Esophagus muscularis mucosa (tissue), 4 donors: Measurements from ENCODE around the gene OPA3. TPM values are rescaled to one million over a fixed set of nuclear protein-coding genes. Genes with fewer than 3 reads are reported as not detected.

ENCODE experiments used
- DNase-seq: peaks from one replicate; pipeline ENCODE4 v3.0.0-alpha.2; 2017; ENCODE audit errors: extremely low spot score
- H3K27ac ChIP-seq, 4 donors: fragments of 200-600 bp; sonication (generic); replicated peaks in 1 of 4; 1 replicate in 3 of 4; 2 replicates in 1 of 4; pipeline ENCODE4 v1.5.1; 2016 to 2019; ENCODE audit warnings: mild to moderate bottlenecking in 1 of 4
- H3K27me3 ChIP-seq, 4 donors: fragments of 200-600 bp; sonication (generic); one replicate each; pipeline versions ENCODE4 v1.5.1 to v1.6.0; 2016 to 2019
- H3K36me3 ChIP-seq, 4 donors: fragments of 200-600 bp; sonication (generic); one replicate each; pipeline ENCODE4 v1.5.1; 2016 to 2019
- H3K4me1 ChIP-seq, 4 donors: fragments of 200-600 bp; sonication (generic); one replicate each; pipeline ENCODE4 v1.5.1; 2016 to 2019
- H3K4me3 ChIP-seq, 4 donors: fragments of 200-600 bp; sonication (generic); 1 replicate in 2 of 4; 2 replicates in 2 of 4; pipeline ENCODE4 v1.5.1; 2016 to 2019; ENCODE audit warnings: mild to moderate bottlenecking in 4 of 4, moderate library complexity in 1 of 4
- H3K9me3 ChIP-seq, 4 donors: fragments of 200-600 bp; sonication (generic); 1 replicate in 3 of 4; 2 replicates in 1 of 4; pipeline ENCODE4 v1.5.1; 2016 to 2019
- CTCF ChIP-seq, 3 experiments: fragments of 200-600 bp in 2 of 3; fragments of 450-650 bp in 1 of 3; sonication (generic) in 2 of 3; IDR thresholded peaks; one replicate each; pipeline ENCODE4 v1.5.1; 2017 to 2019; ENCODE audit warnings: antibody characterized with exemption in 3 of 3, mild to moderate bottlenecking in 2 of 3, moderate library complexity in 1 of 3
- EP300 ChIP-seq: sonication (generic); formaldehyde crosslinking; IDR thresholded peaks from one replicate; pipeline ENCODE4 v1.6.1; 2017; ENCODE audit warnings: antibody characterized with exemption
- POLR2A ChIP-seq: fragments of 450-650 bp; IDR thresholded peaks from one replicate; pipeline ENCODE4 v1.6.1; 2017; ENCODE audit warnings: antibody characterized with exemption, moderate library complexity, mild to moderate bottlenecking, low read depth
- POLR2AphosphoS5 ChIP-seq, 2 donors: sonication (generic); formaldehyde crosslinking; IDR thresholded peaks; one replicate each; pipeline ENCODE4 v1.6.1; 2017; ENCODE audit warnings: antibody characterized with exemption in 2 of 2
- WGBS: methylation state at CpG from one replicate; pipeline ENCODE4 v1.1.5; 2018; 5-methylcytosine and 5-hydroxymethylcytosine counted together
- intact Hi-C: fragments of 100-400 bp; cut with DNase I; formaldehyde crosslinking; loops from one replicate; pipeline ENCODE4 v1.15.1; 2023
- total RNA-seq, 4 donors: library from RNA; depleted of rRNA; stranded (reverse); fragments of >200 nt; gene quantifications; one replicate each; pipeline versions ENCODE4 v1.1.0 to v1.2.1, GENCODE V29; 2016

OPA3 gene
- total RNA-seq, 4 donors from 2014 or later: 6.2 to 20.0 (median 13.8) TPM

GRCh38 chr19:45494261-45494916 lies 90.2 kb downstream of the OPA3 start:
- DNase-seq: no peak
- Histone ChIP-seq H3K27me3 (peaks cover 0 to 18% (median 4%) of the 10 kb centered on the region in 4 donors), H3K9me3 (no peaks in the 10 kb centered on the region), H3K27ac (no peak overlapping the region), H3K4me3 (no peak overlapping the region), H3K36me3 (no peaks in the 10 kb centered on the region), H3K4me1 (peaks cover 33 to 60% (median 58%) of the 10 kb centered on the region in 4 donors)
- 95% methylated on average over 24 of the region's 39 CpGs for WGBS
- intact Hi-C loops: no loop called here
- no peak for TF ChIP-seq CTCF (IDR thresholded peaks at IDR 0.05)
- no peak for TF ChIP-seq POLR2AphosphoS5 (IDR thresholded peaks at IDR 0.05)
- TF ChIP-seq EP300: no peak

GRCh38 chr19:45492627-45493470 lies 91.8 kb downstream of the OPA3 start:
- TF ChIP-seq EP300 (no peak), POLR2AphosphoS5 (IDR thresholded peaks at IDR 0.05) (peak; percentile 50 to 55)
- Histone ChIP-seq H3K27ac (peak overlapping the region; percentile 82 to 87 (median 85)), H3K4me3 (peak overlapping the region; percentile 65 to 81 (median 68)), H3K36me3 (peaks cover 0 to 10% (median 4%) of the 10 kb centered on the region in 4 donors), H3K9me3 (no peaks in the 10 kb centered on the region), H3K27me3 (peaks cover 0 to 4% (median 0%) of the 10 kb centered on the region in 4 donors), H3K4me1 (peaks cover 22 to 45% (median 43%) of the 10 kb centered on the region in 4 donors)
- no peak for DNase-seq
- intact Hi-C loops: no loop called here
- WGBS: 8% methylated on average over 21 of the region's 32 CpGs

- intact Hi-C loops: no loop called here
- DNase-seq: no peak
- Histone ChIP-seq H3K4me3 (peak overlapping the region; percentile 65 to 81 (median 68)), H3K9me3 (no peaks in the 10 kb centered on the region), H3K27me3 (no peaks in the 10 kb centered on the region), H3K4me1 (peaks cover 15 to 38% (median 36%) of the 10 kb centered on the region in 4 donors), H3K27ac (peak overlapping the region; percentile 82 to 87 (median 85)), H3K36me3 (peaks cover 0 to 10% (median 4%) of the 10 kb centered on the region in 4 donors)
- WGBS: 87% methylated on average over 5 of the region's 5 CpGs
- no peak for TF ChIP-seq POLR2AphosphoS5 (IDR thresholded peaks at IDR 0.05)
- TF ChIP-seq CTCF (IDR thresholded peaks at IDR 0.05): no peak
- no peak for TF ChIP-seq POLR2A
- no peak for TF ChIP-seq EP300
Observed at GRCh38 chr19:45492137-45492626, 92.4 kb downstream of the OPA3 start.

- no peak for DNase-seq
- intact Hi-C loops: no loop called here
- 89% methylated on average over 20 of the region's 20 CpGs for WGBS
Observed at GRCh38 chr19:45489216-45489855, 95.3 kb downstream of the OPA3 start.

GRCh38 chr19:45488708-45489107 lies 95.9 kb downstream of the OPA3 start:
- Histone ChIP-seq H3K9me3 (no peaks in the 10 kb centered on the region), H3K27me3 (no peaks in the 10 kb centered on the region), H3K4me3 (no peak overlapping the region), H3K27ac (no peak overlapping the region), H3K4me1 (peaks cover 11 to 32% (median 25%) of the 10 kb centered on the region in 4 donors), H3K36me3 (peaks cover 0 to 10% (median 4%) of the 10 kb centered on the region in 4 donors)
- WGBS: 90% methylated on average over 15 of the region's 15 CpGs
- no peak for DNase-seq
- intact Hi-C loops: no loop called here
- TF ChIP-seq CTCF (IDR thresholded peaks at IDR 0.05) (no peak), POLR2AphosphoS5 (IDR thresholded peaks at IDR 0.05) (no peak), EP300 (no peak), POLR2A (no peak)

More at GRCh38 chr19:45489216-45489855, 95.3 kb downstream of the OPA3 start:
- Histone ChIP-seq H3K4me3 (no peak overlapping the region), H3K9me3 (no peaks in the 10 kb centered on the region), H3K4me1 (peaks cover 11 to 34% (median 30%) of the 10 kb centered on the region in 4 donors), H3K27me3 (no peaks in the 10 kb centered on the region), H3K36me3 (peaks cover 0 to 10% (median 4%) of the 10 kb centered on the region in 4 donors), H3K27ac (no peak overlapping the region)
- no peak for TF ChIP-seq POLR2AphosphoS5 (IDR thresholded peaks at IDR 0.05)
